HEK293 (cell line): ENCODE measurements around the gene ALOXE3.
A peak's percentile ranks its signal among the peaks of the same experiment; 100 is the strongest.

Experiments used
- CTCF ChIA-PET: fragments of 350-600 bp; formaldehyde crosslinking; extraction: SDS; loops from one replicate; lab custom pipeline; 2021; ENCODE audit warnings: antibody characterized with exemption; lab: Yijun Ruan, JAX
- POLR2A ChIA-PET: fragments of 300-600 bp; formaldehyde crosslinking; extraction: SDS; loops from one replicate; lab custom pipeline; 2020; ENCODE audit warnings: antibody characterized with exemption, inconsistent platforms; lab: Yijun Ruan, JAX
- H3K27ac ChIP-seq: fragments of 200-500 bp; sonication (Bioruptor generic); 2 replicates; pipeline ENCODE4 v1.5.1; 2014; ENCODE audit warnings: low read depth, low read length, control low read depth, inconsistent platforms; ENCODE audit errors: extremely low read depth
- H3K36me3 ChIP-seq, 2 experiments: fragments of 200-500 bp in 1 of 2; sonication (Bioruptor generic) in 1 of 2; 1 replicate in 1 of 2; 2 replicates in 1 of 2; pipeline ENCODE4 v1.5.1; 2014 to 2017; ENCODE audit warnings: inconsistent platforms in 2 of 2, low read length in 2 of 2; ENCODE audit not compliant: control insufficient read depth in 2 of 2, insufficient read depth in 1 of 2
- H3K4me1 ChIP-seq: fragments of 200-500 bp; sonication (Bioruptor generic); 2 replicates; pipeline ENCODE4 v1.5.1; 2014; ENCODE audit warnings: mild to moderate bottlenecking, low read length, inconsistent platforms; ENCODE audit not compliant: control insufficient read depth, insufficient read depth
- H3K4me3 ChIP-seq: 2 replicates; pipeline ENCODE4 v1.5.1; 2011; ENCODE audit warnings: low read depth, mild to moderate bottlenecking, control low read depth, low read length, moderate library complexity
- H3K9me3 ChIP-seq: fragments of 200-500 bp; sonication (Bioruptor generic); 2 replicates; pipeline ENCODE4 v1.5.1; 2014; ENCODE audit warnings: low read depth, low read length, inconsistent platforms; ENCODE audit not compliant: control insufficient read depth, insufficient read depth
- ELK4 ChIP-seq: IDR thresholded peaks from 2 replicates; pipeline ENCODE4 v1.6.1; 2011; ENCODE audit warnings: mild to moderate bottlenecking, low read depth, low read length, borderline replicate concordance
- FEZF1 ChIP-seq: fragments of 450-650 bp; formaldehyde crosslinking; IDR thresholded peaks from 2 replicates; pipeline ENCODE4 v1.5.1; 2016; ENCODE audit warnings: missing biosample characterization, missing genetic modification characterization
- HIC1 ChIP-seq: fragments of 450-650 bp; formaldehyde crosslinking; IDR thresholded peaks from 2 replicates; pipeline ENCODE4 v1.5.1; 2016; ENCODE audit warnings: missing biosample characterization, missing genetic modification characterization
- HOXA7 ChIP-seq: sonication (generic); formaldehyde crosslinking; IDR thresholded peaks from 2 replicates; pipeline ENCODE4 v1.8.1; 2022; ENCODE audit warnings: missing genetic modification reagents, borderline replicate concordance
- KLF10 ChIP-seq: fragments of 450-650 bp; IDR thresholded peaks from 2 replicates; pipeline ENCODE4 v1.5.1; 2018; ENCODE audit warnings: missing biosample characterization, mild to moderate bottlenecking, missing genetic modification characterization
- SALL2 ChIP-seq: fragments of 450-650 bp; formaldehyde crosslinking; IDR thresholded peaks from 2 replicates; pipeline ENCODE4 v1.5.0; 2017; ENCODE audit warnings: missing biosample characterization, mild to moderate bottlenecking, missing genetic modification characterization, borderline replicate concordance
- ZFP3 ChIP-seq: fragments of 450-650 bp; formaldehyde crosslinking; IDR thresholded peaks from 2 replicates; pipeline ENCODE4 v1.5.1; 2016; ENCODE audit warnings: low read depth, missing biosample characterization, missing genetic modification characterization
- ZNF10 ChIP-seq: fragments of 450-650 bp; formaldehyde crosslinking; IDR thresholded peaks from 2 replicates; pipeline ENCODE4 v1.5.1; 2017; ENCODE audit warnings: missing biosample characterization, missing genetic modification characterization
- ZNF248 ChIP-seq: fragments of 450-650 bp; formaldehyde crosslinking; IDR thresholded peaks from 2 replicates; pipeline ENCODE4 v1.5.1; 2017; ENCODE audit warnings: missing biosample characterization, missing genetic modification characterization
- ZNF398 ChIP-seq: fragments of 450-650 bp; formaldehyde crosslinking; IDR thresholded peaks from 2 replicates; pipeline ENCODE4 v1.5.1; 2017; ENCODE audit warnings: missing biosample characterization, missing genetic modification characterization
- ZNF433 ChIP-seq: fragments of 450-650 bp; formaldehyde crosslinking; IDR thresholded peaks from 2 replicates; pipeline ENCODE4 v1.5.1; 2016; ENCODE audit warnings: missing biosample characterization, missing genetic modification characterization, low read depth
- ZNF548 ChIP-seq: fragments of 450-650 bp; formaldehyde crosslinking; IDR thresholded peaks from 2 replicates; pipeline ENCODE4 v1.5.1; 2016; ENCODE audit warnings: missing biosample characterization, missing genetic modification characterization
- ZNF585B ChIP-seq: fragments of 450-650 bp; formaldehyde crosslinking; IDR thresholded peaks from 2 replicates; pipeline ENCODE4 v1.5.1; 2016; ENCODE audit warnings: missing biosample characterization, missing genetic modification characterization
- ZNF596 ChIP-seq: fragments of 450-650 bp; IDR thresholded peaks from 2 replicates; pipeline ENCODE4 v1.5.0; 2018; ENCODE audit warnings: missing biosample characterization, mild to moderate bottlenecking, missing genetic modification characterization, moderate library complexity
- ZNF792 ChIP-seq: fragments of 450-650 bp; formaldehyde crosslinking; IDR thresholded peaks from 2 replicates; pipeline ENCODE4 v1.5.1; 2016; ENCODE audit warnings: missing biosample characterization, missing genetic modification characterization
- ZSCAN16 ChIP-seq: fragments of 450-650 bp; formaldehyde crosslinking; IDR thresholded peaks from 2 replicates; pipeline ENCODE4 v1.5.1; 2016; ENCODE audit warnings: missing biosample characterization, missing genetic modification characterization
- ZSCAN18 ChIP-seq: fragments of 450-650 bp; formaldehyde crosslinking; IDR thresholded peaks from 2 replicates; pipeline ENCODE4 v1.5.1; 2016; ENCODE audit warnings: missing biosample characterization, missing genetic modification characterization
- ZSCAN4 ChIP-seq: fragments of 450-650 bp; formaldehyde crosslinking; IDR thresholded peaks from 2 replicates; pipeline ENCODE4 v1.5.1; 2017; ENCODE audit warnings: missing biosample characterization, missing genetic modification characterization
- TF ChIP-seq, protein P1 (sequence below): fragments of 450-650 bp; formaldehyde crosslinking; IDR thresholded peaks from 2 replicates; pipeline ENCODE4 v1.5.1; 2016; ENCODE audit warnings: missing biosample characterization, missing genetic modification characterization

The ALOXE3 gene

DNA sequence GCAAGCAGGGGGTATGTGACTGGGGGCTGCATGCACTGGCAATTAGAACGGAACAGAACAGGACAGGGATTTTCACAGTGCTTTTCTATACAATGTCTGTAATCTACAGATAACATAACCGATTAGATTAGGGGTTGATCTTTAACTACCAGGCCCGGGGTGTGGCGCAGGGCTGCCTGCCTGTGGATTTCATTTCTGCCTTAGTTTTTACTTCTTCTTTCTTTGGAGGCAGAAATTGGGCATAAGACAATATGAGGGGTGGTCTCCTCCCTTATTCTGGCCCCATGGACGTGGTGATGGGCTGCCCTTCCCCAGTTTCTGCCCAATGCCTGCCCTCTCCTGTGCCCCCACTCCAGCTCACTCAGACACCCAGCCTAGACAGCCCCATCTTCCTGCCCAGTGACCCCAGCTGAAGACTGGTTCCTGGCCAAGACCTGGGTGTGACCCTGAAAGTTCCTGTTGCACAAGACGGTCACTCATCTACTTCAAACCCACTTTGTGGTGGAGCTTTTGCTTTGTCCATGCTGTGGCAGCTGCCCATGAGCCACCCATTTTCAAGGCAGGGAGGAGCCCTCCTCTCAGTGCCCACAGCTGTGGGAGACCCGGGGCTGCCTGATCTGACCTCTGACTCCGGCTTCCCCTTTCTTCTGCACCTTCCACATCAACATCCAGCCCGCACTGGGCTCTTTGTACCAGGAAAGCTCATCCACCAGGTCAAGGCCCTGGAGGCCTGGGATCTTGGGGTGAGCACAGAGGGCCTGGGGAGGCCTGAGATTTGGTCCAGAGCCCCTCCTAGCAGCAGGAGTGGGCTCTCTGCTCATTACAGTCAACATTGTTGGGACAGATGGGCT lies 49.4 kb downstream of the ALOXE3 start:
- TF ChIP-seq ZSCAN4 (tag by site-specific recombination) (no peak), FEZF1 (tag by site-specific recombination) (no peak), HIC1 (no peak), ZFP3 (no peak), ELK4 (no peak), ZNF398 (tag by site-specific recombination) (no peak), ZNF792 (no peak), KLF10 (tag by site-specific recombination) (no peak), ZNF585B (no peak), ZSCAN16 (no peak), ZNF596 (no peak), ZNF10 (no peak), ZNF433 (tag by site-specific recombination) (no peak), ZNF548 (tag by site-specific recombination) (no peak), SALL2 (no peak), ZNF248 (tag by site-specific recombination) (no peak)
- Histone ChIP-seq H3K36me3 (no peaks in the 10 kb centered on the region), H3K4me1 (no peaks in the 10 kb centered on the region), H3K27ac (no peak overlapping the region), H3K9me3 (no peaks in the 10 kb centered on the region), H3K4me3 (no peak overlapping the region)
- CTCF ChIA-PET, result interaction anchor here (0.5 to 27.3 kb wide), 10 partner anchors 9 to 365 kb away, joined by 3 to 561 read pairs (median 4); partner anchors contain the start of genes ALOX12B and ALOXE3
- POLR2A ChIA-PET, result interaction anchor here (0.5 to 0.9 kb wide), 3 partner anchors 19 to 455 kb away, joined by 4 to 7 read pairs (median 5); no protein-coding TSS in a partner anchor

- POLR2A ChIA-PET, result no interaction called here
- Histone ChIP-seq H3K4me1 (peaks cover 9% of the 10 kb centered on the region), H3K9me3 (no peaks in the 10 kb centered on the region), H3K36me3 (no peaks in the 10 kb centered on the region), H3K4me3 (no peak overlapping the region), H3K27ac (no peak overlapping the region)
- CTCF ChIA-PET, result interaction anchor here (1.0 to 27.3 kb wide), 6 partner anchors 8 to 91 kb away, joined by 3 to 561 read pairs (median 40); partner anchors contain the start of genes ALOX12B and ALOXE3
- TF ChIP-seq, protein P1, sequence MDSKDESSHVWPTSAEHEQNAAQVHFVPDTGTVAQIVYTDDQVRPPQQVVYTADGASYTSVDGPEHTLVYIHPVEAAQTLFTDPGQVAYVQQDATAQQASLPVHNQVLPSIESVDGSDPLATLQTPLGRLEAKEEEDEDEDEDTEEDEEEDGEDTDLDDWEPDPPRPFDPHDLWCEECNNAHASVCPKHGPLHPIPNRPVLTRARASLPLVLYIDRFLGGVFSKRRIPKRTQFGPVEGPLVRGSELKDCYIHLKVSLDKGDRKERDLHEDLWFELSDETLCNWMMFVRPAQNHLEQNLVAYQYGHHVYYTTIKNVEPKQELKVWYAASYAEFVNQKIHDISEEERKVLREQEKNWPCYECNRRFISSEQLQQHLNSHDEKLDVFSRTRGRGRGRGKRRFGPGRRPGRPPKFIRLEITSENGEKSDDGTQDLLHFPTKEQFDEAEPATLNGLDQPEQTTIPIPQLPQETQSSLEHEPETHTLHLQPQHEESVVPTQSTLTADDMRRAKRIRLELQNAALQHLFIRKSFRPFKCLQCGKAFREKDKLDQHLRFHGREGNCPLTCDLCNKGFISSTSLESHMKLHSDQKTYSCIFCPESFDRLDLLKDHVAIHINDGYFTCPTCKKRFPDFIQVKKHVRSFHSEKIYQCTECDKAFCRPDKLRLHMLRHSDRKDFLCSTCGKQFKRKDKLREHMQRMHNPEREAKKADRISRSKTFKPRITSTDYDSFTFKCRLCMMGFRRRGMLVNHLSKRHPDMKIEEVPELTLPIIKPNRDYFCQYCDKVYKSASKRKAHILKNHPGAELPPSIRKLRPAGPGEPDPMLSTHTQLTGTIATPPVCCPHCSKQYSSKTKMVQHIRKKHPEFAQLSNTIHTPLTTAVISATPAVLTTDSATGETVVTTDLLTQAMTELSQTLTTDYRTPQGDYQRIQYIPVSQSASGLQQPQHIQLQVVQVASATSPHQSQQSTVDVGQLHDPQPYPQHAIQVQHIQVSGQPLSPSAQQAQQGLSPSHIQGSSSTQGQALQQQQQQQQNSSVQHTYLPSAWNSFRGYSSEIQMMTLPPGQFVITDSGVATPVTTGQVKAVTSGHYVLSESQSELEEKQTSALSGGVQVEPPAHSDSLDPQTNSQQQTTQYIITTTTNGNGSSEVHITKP (tag by site-specific recombination), result peak; percentile 37; the same call in 1 of the 2 replicates
- TF ChIP-seq HOXA7 (CRISPR knock-in tag) (no peak), ZSCAN18 (no peak)
Observed at GRCh38 chr17:8067806-8068205, 50.5 kb downstream of the ALOXE3 start.
